Activated naive CD4-positive, alpha-beta T cell treated with anti-CD3 and anti-CD28 coated beads, Interleukin-2, amount 50 U/mL, for 16 hours (primary cell): ENCODE measurements around the gene KNDC1.
A peak's percentile ranks its signal among the peaks of the same experiment; 100 is the strongest.
"Not testable (repeated sequence)": the region's sequence is repeated elsewhere in the genome, so short reads cannot be mapped to it uniquely, and the experiment has no call there.

ENCODE experiments used
- DNase-seq: peaks from one replicate; pipeline ENCODE4 v3.0.0-alpha.2; 2020

KNDC1 gene

DNA sequence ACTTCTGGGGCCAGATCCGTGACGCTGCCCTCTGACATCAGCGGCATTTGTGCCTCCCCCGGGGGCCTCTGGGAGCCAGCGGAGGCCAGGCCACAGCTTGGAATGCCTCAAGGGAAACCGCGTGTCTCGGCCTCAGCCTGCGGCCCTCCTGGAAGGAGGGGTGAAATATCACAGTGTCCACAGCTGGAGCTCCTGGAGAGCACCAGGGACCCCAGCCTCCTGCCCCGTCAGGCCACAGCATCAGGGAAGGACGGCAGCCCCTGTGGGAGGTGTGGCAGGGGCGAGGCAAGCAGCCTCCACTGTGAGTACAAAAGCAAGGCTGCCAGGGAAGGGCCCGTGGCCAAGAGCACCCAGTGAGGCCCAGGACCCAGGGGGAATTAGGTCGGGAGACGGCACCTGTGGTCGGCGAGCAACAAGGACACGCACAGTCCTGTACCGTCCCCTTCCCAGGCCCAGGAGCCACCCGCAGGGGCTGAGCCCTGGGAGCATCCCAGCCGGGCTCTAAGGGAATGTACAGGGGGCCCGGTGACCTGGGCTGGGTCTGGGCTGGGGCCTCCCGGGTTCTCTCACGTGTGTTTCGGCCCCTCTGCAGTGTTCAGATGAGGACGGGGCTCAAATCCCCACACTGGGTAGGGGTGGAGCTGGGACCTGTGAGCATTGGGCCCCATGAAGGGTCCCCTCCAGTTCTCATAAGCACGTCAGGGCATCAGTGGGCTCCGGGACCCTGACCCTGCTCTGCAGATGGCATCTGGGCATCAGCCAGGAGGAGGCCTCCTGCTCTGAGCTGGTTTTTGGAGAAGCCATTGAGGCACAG, 18.7 kb upstream of the KNDC1 start:
- DNase-seq: peak; percentile 7

DNA sequence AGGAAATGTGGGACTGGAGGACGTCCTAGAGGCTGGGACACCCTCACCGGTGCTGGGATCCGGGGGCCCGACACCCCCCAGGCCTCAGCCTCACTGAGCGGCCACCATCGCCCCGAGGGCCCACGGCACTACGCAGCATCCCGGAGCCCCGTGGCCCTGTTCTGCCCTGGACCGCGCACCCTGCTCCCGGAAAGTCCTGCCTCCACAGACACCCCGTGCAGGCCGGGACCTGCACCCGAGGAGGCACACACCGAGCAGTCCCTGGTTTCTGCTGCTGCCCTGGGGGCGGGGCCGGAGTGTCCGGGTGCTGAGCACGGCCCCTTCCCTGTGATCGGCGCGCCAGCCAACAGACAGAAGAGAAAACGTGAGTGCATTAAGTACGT, 18.1 kb upstream of the KNDC1 start:
- peak; percentile 8 for DNase-seq

DNA sequence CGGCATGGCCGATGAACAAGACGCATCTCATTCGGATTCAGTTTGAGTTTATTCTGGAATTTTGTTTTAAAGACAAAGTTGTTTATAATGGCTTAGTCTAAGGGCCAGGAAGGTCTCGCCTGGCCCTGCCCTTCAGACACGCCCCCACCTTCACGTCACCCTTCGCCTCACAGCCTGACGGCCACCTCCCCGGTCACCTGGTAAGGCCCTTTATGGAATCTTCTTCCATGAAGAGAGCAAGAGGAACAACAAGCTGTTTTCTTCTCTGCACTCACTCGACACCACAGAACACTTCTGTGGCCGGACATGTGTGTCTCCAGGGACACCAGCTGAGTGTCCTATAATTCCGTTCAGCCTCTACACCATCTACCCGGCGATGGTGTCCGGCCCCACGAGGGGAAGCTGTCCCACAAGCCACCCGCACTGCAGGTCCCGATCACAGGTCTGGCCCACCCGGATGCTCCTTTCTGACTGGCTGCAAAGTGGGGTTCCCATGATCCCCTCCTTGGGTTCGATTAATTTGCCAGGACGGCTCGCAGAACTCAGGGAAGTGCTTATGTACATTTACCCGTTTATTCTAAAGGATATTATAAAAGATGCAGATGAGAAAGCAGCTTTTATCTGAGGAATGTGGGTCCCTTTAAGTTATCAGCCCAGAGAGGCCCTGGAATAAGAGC, 17.4 kb upstream of the KNDC1 start:
- no peak for DNase-seq

DNA sequence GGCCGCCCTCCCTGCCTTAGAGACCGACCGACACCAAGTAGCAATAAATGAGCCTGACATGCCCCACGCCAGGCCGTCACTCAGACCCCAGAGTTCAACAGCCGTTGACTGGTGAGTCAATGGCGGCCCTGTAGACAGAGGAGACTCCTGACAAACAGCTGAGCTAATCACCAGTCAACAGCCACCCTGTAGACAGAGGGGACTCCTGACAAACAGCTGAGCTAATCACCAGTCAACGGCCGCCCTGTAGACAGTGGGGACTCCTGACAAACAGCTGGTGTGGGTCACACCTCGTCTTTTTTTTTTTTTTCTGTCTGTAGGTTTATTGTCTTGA, 16.9 kb upstream of the KNDC1 start:
- DNase-seq: no peak

DNA sequence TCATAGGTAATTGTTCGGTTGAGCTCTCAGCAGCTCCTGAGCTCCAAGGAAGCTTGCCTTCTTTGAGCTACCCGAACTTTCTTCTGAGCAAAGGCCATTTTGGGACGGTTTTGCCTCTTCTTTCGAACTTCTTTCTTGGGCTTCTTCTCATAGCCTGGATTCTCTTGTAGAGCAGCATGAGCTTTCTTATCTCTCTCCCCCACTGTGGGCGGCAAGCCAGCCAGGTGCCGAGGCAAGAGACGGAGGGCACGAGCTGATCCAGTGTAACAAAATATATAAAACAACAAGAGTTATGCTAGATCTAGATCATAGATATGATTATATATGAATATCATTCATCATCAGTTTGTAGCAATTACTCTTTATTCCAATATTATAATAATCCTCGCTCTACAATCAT, 16.5 kb upstream of the KNDC1 start:
- no peak for DNase-seq

DNA sequence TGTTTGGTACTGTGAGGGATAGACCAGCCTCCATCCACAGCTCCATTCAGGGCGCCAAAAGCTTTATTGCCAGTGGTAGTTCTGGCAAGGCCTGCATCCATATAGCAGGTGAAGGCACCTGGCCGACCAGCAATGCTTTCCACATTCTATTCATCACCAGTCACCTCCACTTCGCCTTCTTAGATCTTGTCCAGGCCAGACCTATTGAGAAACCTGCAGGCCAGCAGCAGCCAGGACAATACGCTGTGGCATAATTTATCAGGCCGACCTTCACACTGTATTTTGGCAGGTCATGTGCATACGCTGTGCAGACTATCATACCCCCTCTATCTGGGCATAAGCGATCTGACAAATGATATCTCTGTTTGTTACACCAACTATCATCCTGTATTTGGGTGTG, 15.2 kb upstream of the KNDC1 start:
- no peak for DNase-seq

DNA sequence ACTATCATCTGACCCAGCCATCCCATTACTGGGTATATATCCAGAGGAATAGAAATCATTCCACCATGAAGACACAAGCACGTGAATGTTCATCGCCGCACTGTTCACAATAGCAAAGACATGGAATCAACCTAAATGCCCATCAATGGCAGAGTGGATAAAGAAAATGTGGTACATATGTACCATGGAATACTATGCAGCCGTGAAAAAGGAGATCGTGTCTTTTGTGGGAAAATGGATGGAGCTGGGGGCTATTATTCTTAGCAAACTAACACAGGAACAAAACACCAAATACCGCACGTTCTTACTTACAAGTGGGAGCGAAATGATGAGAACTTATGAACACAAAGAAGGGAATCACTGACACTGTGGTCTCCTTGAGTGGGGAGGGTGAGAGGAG, 9.8 kb upstream of the KNDC1 start:
- no peak for DNase-seq

DNA sequence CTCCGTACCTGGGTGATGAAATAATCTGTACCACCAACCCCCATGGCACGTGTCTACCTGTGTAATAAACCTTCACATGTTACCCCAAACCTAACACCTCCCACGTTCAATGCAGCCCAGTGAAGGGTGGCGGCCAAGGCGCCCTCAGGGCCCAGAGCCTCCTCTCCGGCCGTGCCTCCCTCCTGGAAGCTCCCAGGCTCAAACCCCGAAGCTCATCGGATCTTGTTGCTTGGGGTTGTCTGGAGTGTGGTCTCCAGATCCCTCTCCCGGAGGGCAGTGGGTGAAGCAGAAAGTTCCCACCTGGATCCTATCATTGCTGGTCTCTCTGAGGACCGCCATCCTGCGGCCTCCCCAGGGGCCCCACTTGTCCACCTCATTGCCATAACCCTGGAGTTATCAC, 9.4 kb upstream of the KNDC1 start:
- DNase-seq: no peak

DNA sequence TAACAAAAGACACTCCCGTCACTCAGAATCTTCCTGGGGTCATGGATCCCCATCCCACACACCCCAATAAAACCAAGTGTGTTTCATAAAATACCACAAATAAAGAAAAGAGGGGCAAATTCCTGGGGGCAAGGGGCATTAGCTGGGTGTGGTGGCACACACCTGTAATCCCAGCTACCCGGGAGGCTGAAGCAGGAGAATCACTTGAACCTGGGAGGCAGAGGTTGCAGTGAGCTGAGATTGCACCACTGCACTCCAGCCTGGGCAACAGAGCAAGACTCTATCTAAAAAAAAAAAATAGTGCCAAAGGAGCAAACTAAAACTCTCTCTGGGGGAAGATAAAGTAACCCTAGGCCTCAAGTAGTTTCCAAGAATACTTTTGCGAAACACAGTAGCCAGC, 8.9 kb upstream of the KNDC1 start:
- DNase-seq: not testable (repeated sequence)

DNA sequence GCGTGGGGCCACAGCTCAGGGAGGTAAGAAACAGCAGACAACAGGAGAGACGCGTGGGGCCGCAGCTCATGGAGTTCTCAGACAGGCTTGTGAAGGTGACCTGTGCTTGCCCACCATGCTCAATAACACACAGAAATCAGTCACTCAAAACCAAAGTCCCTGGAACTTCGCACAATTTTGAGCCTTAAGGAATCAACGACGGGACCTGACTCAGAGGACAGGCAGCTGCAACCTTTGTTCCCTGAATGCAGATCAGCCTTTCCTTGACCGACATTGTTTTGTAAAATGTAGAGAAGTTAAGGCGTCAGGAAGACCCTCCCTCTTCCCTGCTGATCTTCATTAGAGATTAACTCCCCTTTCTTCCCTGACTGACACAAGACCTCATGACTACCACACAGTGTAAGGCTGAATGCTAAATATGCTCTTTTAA, 8.5 kb upstream of the KNDC1 start:
- no peak for DNase-seq

DNA sequence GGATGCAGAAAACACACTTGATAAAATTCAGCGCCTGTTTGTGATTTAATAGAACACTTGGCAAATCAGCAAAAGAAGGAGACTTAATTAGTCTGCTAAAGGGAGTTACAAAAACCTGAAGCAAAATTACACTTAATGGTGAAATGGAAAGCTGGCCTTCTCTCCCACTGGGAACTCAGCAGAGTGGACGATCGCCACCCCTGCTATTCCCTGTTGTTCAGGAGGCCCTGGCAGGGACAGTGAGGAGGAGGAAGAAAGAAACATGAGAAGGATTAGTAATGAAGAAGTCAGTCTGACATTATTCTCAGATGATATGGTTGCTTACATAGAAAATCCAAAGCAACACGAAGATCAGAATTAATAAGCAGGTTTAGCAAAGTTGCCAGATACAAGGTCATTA, 5.6 kb upstream of the KNDC1 start:
- no peak for DNase-seq

DNA sequence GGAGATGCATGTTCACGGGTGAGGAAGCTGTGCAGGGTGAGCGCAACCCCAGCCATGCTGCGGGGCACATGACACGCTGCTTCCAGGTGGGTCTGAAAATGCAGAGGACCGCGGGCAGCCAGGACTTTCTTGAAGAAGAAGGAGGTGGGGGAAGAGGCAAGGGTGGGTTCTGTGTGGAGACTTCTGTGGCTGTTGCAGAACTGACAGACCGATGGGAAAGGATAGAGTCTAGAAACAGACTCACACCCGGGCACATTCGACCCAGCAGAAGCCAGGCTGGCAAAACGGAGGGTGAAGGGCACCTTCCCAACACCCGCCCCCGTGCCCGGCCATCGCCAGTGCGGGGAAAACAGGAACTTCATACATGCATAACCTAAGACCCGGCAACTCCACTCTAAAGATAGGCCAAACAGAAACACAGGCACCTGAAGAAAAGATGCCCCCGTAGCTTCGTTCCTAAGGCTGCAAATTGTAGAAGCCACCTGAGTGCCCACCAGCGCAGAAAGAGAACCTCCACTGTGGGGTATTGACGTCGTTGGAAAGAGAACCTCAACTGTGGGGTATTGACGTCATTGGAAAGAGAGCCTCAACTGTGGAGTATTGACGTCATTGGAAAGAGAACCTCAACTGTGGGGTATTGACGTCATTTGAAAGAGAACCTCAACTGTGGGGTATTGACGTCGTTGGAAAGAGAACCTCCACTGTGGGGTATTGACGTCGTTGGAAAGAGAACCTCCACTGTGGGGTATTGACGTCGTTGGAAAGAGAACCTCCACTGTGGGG, 4.8 kb upstream of the KNDC1 start:
- DNase-seq: no peak

DNA sequence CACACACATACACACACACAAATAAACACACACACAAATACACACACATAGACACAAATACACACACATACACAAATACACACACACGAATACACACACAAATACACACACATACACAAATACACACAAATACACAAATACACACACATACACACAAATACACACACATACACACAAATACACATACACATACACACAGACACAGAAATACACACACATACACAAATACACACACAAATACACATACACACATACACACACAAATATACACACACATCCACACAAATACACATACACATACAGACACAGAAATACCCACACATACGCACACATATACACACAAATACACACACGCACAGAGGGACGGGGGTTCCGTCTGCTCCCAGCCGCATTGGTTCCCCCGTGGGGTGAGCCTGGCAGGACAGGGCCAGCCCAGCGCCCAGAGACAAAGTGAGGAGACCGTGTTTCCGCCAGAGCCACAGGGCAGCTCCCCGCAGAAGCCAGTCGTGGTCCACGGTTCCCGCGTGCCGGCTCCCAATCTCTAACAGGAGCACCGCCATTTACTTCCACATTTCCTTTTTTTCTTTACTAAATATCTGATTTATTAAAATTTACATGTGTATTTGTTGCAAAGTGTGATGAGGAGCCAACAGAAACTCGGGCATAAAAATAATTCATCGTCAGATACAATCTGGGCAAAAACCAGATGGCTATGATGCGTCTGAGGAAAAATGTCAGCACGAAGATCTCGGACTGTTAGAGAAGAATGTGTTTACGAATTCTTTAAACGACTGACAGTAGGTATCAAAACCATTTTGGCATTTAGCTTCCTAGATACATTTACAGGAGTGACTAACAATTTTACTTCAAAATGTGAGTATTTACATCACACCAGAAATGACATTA, 3.1 kb upstream of the KNDC1 start:
- DNase-seq: no peak

DNA sequence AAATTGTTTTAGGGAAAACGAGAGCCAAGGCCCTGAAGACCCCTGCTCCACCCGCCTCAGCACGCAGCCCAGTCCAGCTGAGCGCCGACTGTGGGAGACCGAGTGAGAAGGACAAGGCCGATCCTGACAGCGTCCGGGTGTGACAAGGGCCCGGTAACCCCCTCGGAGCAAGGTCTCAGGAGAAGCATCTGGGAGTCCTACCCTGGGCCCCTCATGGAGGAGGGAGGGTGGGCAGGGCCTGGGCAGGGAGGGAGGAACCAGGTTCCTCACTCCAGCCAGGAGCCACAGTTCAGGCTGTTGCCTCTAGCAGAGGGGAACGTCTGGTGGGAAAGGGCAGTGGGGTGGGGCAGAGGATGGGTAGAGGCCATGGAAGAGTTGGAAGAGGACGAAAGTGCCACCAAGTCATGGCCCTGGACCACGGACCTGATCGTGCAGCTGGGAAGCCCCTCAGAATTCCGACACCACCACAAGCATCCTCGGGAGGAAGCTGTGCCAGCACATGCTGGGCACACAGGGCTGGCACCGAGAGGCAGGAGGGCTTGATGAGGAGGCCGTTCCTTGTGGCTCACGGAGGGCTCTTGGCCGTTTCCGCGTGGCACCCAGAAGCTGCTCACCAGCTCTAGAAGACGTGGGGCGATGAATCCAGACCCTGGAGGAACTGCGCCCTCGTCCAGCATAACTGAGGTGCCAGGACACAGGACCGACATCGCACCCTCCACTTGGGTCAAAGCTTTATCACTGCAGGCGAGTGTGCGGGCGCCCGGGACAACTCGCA, 2.2 kb upstream of the KNDC1 start:
- DNase-seq: no peak

DNA sequence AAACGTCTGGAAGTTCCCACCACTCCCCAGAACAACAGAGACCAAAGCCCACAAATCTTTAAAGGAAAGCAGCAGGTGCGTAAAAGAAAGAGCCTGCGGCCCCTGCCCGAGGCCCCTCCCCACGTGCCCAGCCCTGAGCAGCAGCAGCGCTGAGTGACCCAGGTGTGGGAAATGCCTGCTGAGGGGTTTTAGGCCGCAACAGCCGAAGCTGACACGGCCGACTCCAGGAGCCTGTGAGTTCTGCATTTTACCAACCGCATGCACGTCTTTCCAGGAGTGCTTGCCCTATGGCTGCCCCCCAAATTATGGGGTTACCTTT, 1.6 kb upstream of the KNDC1 start:
- no peak for DNase-seq

DNA sequence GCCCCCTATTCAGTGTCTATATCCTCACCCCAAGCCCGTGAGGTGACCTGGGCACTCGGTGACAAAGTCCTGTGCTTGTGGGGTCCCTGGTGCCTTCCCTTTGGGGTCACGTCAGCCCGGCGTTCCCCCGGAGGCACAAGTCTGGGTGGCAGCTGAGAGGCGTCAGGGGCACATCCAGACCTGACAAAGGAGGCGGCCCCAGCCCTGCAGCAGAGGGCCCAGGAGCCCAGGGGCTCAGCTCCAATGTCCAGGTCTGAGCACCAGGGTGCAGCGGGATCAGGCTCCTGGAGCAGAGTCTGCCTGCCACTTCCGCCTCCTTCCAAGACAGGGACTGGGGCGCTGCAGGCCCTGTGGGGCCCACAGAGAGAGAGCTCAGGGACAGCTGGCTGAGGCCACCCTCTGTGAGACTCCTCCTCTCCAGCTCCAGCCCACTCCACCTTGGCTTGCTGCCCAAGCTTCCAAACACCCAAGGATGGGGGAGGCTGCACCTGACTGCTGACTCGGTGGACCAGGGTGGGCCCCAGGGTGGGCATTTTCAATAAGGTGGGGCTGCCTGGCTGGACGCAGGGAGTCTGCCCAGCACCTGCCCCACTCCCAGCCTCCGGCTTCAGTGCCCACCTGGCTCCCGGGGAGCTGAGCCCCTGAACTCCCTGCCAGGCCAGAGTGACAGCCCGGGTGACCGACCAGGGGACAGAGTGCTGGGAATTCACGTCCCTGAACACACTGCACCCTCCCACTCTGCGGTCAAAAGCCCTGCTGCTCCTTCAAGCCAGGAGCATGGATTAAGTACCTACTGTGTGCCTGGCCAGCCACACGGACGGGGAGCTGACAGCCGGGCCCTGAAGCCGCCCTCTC, 1.0 kb upstream of the KNDC1 start:
- DNase-seq: no peak

DNA sequence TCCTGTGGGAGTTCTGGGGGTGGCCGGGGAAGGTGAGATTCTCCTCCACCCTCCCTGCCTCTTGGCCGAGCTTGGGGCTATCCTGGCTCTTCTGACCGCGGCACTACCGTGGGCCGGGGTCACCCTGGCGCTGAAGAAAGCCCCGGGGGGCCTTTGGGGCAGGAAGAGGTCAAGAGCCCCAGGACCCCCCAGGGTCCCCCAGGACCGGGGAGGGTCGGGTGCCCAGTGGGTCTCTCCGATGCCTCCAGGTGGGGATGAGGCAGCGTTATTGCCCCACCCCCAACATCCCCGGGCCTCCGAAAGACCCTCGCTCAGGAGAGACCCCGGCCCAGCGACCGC, 439 bp upstream of the KNDC1 start:
- no peak for DNase-seq

DNA sequence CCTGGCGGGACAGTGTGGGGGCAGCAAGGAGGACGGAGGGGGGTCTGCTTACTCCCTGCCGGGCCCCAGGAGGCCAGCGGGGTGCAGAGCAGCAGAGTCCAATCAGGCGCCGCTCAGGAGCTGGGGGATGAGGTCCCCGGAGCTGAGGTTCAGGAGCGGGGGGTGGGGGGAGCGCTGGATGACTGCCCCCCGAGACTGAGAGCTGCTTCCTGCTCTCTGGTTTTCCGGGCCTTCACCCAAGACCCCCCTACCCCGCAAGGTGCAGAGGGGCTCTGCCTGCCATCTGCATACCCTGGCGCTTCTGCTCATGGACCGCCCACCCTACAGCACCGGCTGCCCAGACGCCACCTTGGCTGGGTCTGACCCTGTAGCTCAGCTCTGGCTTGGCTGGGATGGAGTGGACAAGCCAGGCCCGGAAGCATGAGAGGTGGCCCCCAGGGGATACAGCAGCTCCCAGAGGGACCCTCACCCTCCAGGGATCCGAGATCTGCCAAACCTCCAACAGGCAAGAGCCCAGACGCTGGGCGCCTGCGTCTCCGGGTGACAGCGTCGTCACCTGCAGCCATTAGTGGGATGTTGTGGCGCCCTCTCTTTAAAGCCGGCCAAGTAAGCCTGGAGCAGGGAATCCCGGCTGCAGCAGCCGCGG, 930 bp downstream of the KNDC1 start:
- DNase-seq: no peak

DNA sequence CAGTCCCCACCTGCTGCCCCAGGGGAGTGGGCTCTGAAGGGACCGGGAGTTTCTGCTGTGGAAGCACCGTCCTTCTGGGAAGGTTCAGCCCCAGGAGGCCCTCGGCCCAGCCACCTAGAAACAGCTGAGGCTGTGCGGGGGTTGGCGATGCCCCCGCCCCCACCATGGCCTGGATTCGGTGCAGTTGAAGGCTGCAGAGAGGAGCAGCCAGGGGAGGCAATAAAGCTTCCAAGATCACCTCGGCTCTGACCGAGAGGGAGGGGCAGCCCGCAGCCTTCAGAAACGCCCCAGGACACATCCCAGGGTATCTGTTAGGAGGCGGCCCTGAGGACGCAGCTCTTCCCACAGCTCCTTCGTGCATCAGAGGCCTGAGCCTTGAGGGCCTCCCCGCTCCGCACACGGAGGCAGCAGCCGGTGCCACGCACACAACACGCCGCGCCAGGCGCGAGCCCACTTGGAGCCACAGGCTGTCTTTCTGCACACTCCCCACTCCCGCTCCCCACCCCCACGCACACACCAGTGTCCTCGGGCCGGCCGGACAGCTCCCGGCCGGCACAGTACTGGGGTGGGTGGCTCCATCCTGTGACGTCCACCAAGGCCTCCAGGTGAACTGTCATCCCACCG, 1.6 kb downstream of the KNDC1 start:
- DNase-seq: no peak

DNA sequence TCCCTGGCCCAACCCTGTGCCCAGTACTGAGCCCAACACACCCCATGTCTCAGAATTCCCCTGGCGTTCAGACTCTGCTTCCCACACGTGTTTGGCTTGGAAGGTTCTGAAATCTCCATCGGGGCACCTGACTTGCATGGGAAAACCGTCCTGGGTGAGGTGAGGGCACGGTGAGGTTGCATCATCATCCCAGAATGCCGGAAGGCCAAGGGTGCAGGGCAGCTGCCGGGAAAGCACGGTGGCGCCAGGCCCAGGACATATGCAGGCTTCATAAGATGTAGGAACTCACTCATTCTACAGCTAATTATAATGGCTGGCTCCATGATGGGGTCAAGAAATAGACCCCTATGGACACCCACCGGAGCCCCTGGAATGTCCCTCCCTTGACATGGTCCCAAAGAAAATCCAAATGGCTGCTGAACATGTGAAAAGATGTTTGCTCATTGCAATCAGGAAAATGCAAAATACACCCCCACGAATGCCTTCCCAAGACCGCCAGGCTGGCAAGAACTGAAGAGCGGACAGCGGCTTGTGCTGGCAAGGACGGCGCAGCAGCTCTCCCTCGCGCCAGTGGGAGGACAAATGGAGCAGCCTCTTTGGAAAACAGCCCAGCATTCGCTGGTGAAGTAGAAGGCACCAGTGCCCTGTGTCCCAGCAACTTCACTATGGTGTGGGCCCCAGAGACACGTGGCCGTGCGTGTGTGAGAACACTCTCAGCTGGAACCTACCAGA, 2.3 kb downstream of the KNDC1 start:
- no peak for DNase-seq
